PC-9 (cell line): Measurements from ENCODE around the gene GSTT2.

Experiments
- CTCF ChIP-seq: fragments of 200-600 bp; sonication (generic); conservative IDR thresholded peaks from 2 replicates; pipeline ENCODE4 v1.6.1; 2017; ENCODE audit warnings: mixed run types, antibody characterized with exemption, mild to moderate bottlenecking, moderate library complexity
- EZH2 ChIP-seq: fragments of 200-600 bp; sonication (generic); IDR thresholded peaks from 2 replicates; pipeline ENCODE4 v1.8.0; 2017; ENCODE audit warnings: antibody characterized with exemption, low read depth

- TF ChIP-seq CTCF: no peak
- TF ChIP-seq EZH2: no peak
These were observed 44.4 kb downstream of the GSTT2 start for GRCh38 chr22:24024354-24024753.
